ENCODE data around the gene MSRB2. TPM values are rescaled to one million over a fixed set of nuclear protein-coding genes. Genes with fewer than 3 reads are reported as not detected.

Gene MSRB2
- total RNA-seq = 100 to 1,000 TPM; 112 to 137 (median 118) TPM
- polyA plus RNA-seq = 113 TPM
- long read RNA-seq, donor 1, transcript MSRB2-201 (5 exons, 1,803 nt) = major isoform, 157 of 174 reads
- long read RNA-seq, donor 1, partial matches to known transcripts = 5 of 174 reads
- long read RNA-seq, donor 1, other reads (novel, unspliced or antisense) = 12 of 174 reads
- long read RNA-seq, donor 2, transcript MSRB2-201 (5 exons, 1,803 nt) = major isoform, 116 of 120 reads
- long read RNA-seq, donor 2, partial matches to known transcripts = 1 of 120 reads
- long read RNA-seq, donor 2, other reads (novel, unspliced or antisense) = 3 of 120 reads
- long read RNA-seq, donor 3, transcript MSRB2-201 (5 exons, 1,803 nt) = major isoform, 7 of 10 reads
- long read RNA-seq, donor 3, partial matches to known transcripts = 1 of 10 reads
- long read RNA-seq, donor 3, other reads (novel, unspliced or antisense) = 1 of 10 reads
- long read RNA-seq, donor 4, transcript MSRB2-201 (5 exons, 1,803 nt) = major isoform, 56 of 64 reads
- long read RNA-seq, donor 4, partial matches to known transcripts = 2 of 64 reads
- long read RNA-seq, donor 4, other reads (novel, unspliced or antisense) = 5 of 64 reads

GRCh38 chr10:23095404-23095965 is at the start of gene MSRB2:
TSS of gene MSRB2 (plus strand) at chr10:23095579. CDS start at chr10:23095609, 30 bp downstream.
- WGBS = under 1% methylated on average over 50 of the region's 50 CpGs
- no peaks in the 10 kb centered on the region for H3K9me3 ChIP-seq (ENCODE audit: control insufficient read depth, low read length)
- intact Hi-C loops (cut with DNase I) = no loop called here

GRCh38 chr10:23046027-23046426 is 49.4 kb upstream of the MSRB2 start:
- no peaks in the 10 kb centered on the region for H3K9me3 ChIP-seq (ENCODE audit: control insufficient read depth, low read length)
- ATAC-seq = no peak
- no peaks in the 10 kb centered on the region for H3K27me3 ChIP-seq (ENCODE audit: control insufficient read depth, insufficient read depth)
- no peaks in the 10 kb centered on the region for H3K4me1 ChIP-seq (ENCODE audit: control insufficient read depth, insufficient read depth, low read length)
- WGBS = 34% methylated on average over 4 of the region's 4 CpGs
- DNase-seq = no peak
- intact Hi-C loops (cut with DNase I) = no loop called here
- H3K4me3 ChIP-seq (ENCODE audit: low read length) = no peak overlapping the region
- no peak overlapping the region for H3K27ac ChIP-seq (ENCODE audit: low read length)

More at GRCh38 chr10:23095404-23095965, at the start of gene MSRB2:
- DNase-seq = peak; percentile 95 to 97 (median 97)
- Histone ChIP-seq H3K4me3 (ENCODE audit: low read length) (peak within 1 kb of the TSS; percentile 99), H3K4me1 (ENCODE audit: control insufficient read depth, insufficient read depth, low read length) (peaks cover 4% of the 10 kb centered on the region), H3K27ac (ENCODE audit: low read length) (peak within 1 kb of the TSS; percentile 88), H3K27me3 (ENCODE audit: control insufficient read depth, insufficient read depth) (no peaks in the 10 kb centered on the region)
- peak; percentile 92 to 95 for ATAC-seq

- ATAC-seq (peak; percentile 36 to 73), DNase-seq (no peak)
- H3K27me3 ChIP-seq (ENCODE audit: control insufficient read depth, insufficient read depth) = no peaks in the 10 kb centered on the region
- H3K27ac ChIP-seq (ENCODE audit: low read length) = peak overlapping the region; percentile 67
- no peak overlapping the region for H3K4me3 ChIP-seq (ENCODE audit: low read length)
- 46% methylated on average over 9 of the region's 9 CpGs for WGBS
- no peaks in the 10 kb centered on the region for H3K4me1 ChIP-seq (ENCODE audit: control insufficient read depth, insufficient read depth, low read length)
- intact Hi-C loops (cut with DNase I) = no loop called here
- no peaks in the 10 kb centered on the region for H3K9me3 ChIP-seq (ENCODE audit: control insufficient read depth, low read length)
These were observed 48.0 kb upstream of the MSRB2 start for GRCh38 chr10:23047201-23048050.

- no peak for ATAC-seq
- no peak overlapping the region for H3K27ac ChIP-seq (ENCODE audit: low read length)
- no peaks in the 10 kb centered on the region for H3K27me3 ChIP-seq (ENCODE audit: control insufficient read depth, insufficient read depth)
- DNase-seq = no peak
- no peaks in the 10 kb centered on the region for H3K9me3 ChIP-seq (ENCODE audit: control insufficient read depth, low read length)
- 95% methylated on average over 4 of the region's 4 CpGs for WGBS
- intact Hi-C loops (cut with DNase I) = no loop called here
- no peaks in the 10 kb centered on the region for H3K4me1 ChIP-seq (ENCODE audit: control insufficient read depth, insufficient read depth, low read length)
- H3K4me3 ChIP-seq (ENCODE audit: low read length) = no peak overlapping the region
These were observed 47.2 kb upstream of the MSRB2 start for GRCh38 chr10:23048191-23048590.

- no peaks in the 10 kb centered on the region for H3K4me1 ChIP-seq (ENCODE audit: control insufficient read depth, insufficient read depth, low read length)
- no peak for ATAC-seq
- no peak overlapping the region for H3K27ac ChIP-seq (ENCODE audit: low read length)
- no peak overlapping the region for H3K4me3 ChIP-seq (ENCODE audit: low read length)
- no peak for DNase-seq
- no peaks in the 10 kb centered on the region for H3K9me3 ChIP-seq (ENCODE audit: control insufficient read depth, low read length)
- intact Hi-C loops (cut with DNase I) = no loop called here
- H3K27me3 ChIP-seq (ENCODE audit: control insufficient read depth, insufficient read depth) = no peaks in the 10 kb centered on the region
- WGBS = 90% methylated on average over 3 of the region's 3 CpGs
These were observed 44.1 kb upstream of the MSRB2 start for GRCh38 chr10:23051278-23051677.

- ATAC-seq (no peak), DNase-seq (no peak)
- intact Hi-C loops (cut with DNase I) = no loop called here
These were observed 43.5 kb upstream of the MSRB2 start for GRCh38 chr10:23051855-23052331.

GRCh38 chr10:23053036-23053435 is 42.3 kb upstream of the MSRB2 start:
- no peak for DNase-seq
- Histone ChIP-seq H3K27ac (ENCODE audit: low read length) (no peak overlapping the region), H3K4me3 (ENCODE audit: low read length) (no peak overlapping the region), H3K9me3 (ENCODE audit: control insufficient read depth, low read length) (no peaks in the 10 kb centered on the region), H3K27me3 (ENCODE audit: control insufficient read depth, insufficient read depth) (no peaks in the 10 kb centered on the region), H3K4me1 (ENCODE audit: control insufficient read depth, insufficient read depth, low read length) (no peaks in the 10 kb centered on the region)
- WGBS = 26% methylated on average over 1 of the region's 1 CpG
- peak in 1 of 2 donors; percentile 36 for ATAC-seq
- intact Hi-C loops (cut with DNase I) = no loop called here

More at GRCh38 chr10:23051855-23052331, 43.5 kb upstream of the MSRB2 start:
- no peaks in the 10 kb centered on the region for H3K9me3 ChIP-seq (ENCODE audit: control insufficient read depth, low read length)
- H3K27ac ChIP-seq (ENCODE audit: low read length) = no peak overlapping the region
- H3K4me3 ChIP-seq (ENCODE audit: low read length) = no peak overlapping the region
- WGBS = 81% methylated on average over 5 of the region's 5 CpGs
- no peaks in the 10 kb centered on the region for H3K4me1 ChIP-seq (ENCODE audit: control insufficient read depth, insufficient read depth, low read length)
- no peaks in the 10 kb centered on the region for H3K27me3 ChIP-seq (ENCODE audit: control insufficient read depth, insufficient read depth)

GRCh38 chr10:23055424-23056185 is 39.8 kb upstream of the MSRB2 start:
- Histone ChIP-seq H3K27me3 (ENCODE audit: control insufficient read depth, insufficient read depth) (no peaks in the 10 kb centered on the region), H3K9me3 (ENCODE audit: control insufficient read depth, low read length) (no peaks in the 10 kb centered on the region), H3K4me3 (ENCODE audit: low read length) (no peak overlapping the region), H3K4me1 (ENCODE audit: control insufficient read depth, insufficient read depth, low read length) (no peaks in the 10 kb centered on the region), H3K27ac (ENCODE audit: low read length) (no peak overlapping the region)
- WGBS = 53% methylated on average over 7 of the region's 7 CpGs
- DNase-seq (no peak), ATAC-seq (no peak)
- intact Hi-C loops (cut with DNase I) = no loop called here

GRCh38 chr10:23056186-23056579 is 39.2 kb upstream of the MSRB2 start:
- WGBS = 74% methylated on average over 3 of the region's 3 CpGs
- ATAC-seq (no peak), DNase-seq (no peak)
- Histone ChIP-seq H3K4me1 (ENCODE audit: control insufficient read depth, insufficient read depth, low read length) (no peaks in the 10 kb centered on the region), H3K4me3 (ENCODE audit: low read length) (no peak overlapping the region), H3K27ac (ENCODE audit: low read length) (no peak overlapping the region), H3K9me3 (ENCODE audit: control insufficient read depth, low read length) (no peaks in the 10 kb centered on the region), H3K27me3 (ENCODE audit: control insufficient read depth, insufficient read depth) (no peaks in the 10 kb centered on the region)
- intact Hi-C loops (cut with DNase I) = no loop called here

GRCh38 chr10:23058366-23058765 is 37.0 kb upstream of the MSRB2 start:
- Histone ChIP-seq H3K4me3 (ENCODE audit: low read length) (no peak overlapping the region), H3K9me3 (ENCODE audit: control insufficient read depth, low read length) (no peaks in the 10 kb centered on the region), H3K4me1 (ENCODE audit: control insufficient read depth, insufficient read depth, low read length) (no peaks in the 10 kb centered on the region), H3K27me3 (ENCODE audit: control insufficient read depth, insufficient read depth) (no peaks in the 10 kb centered on the region), H3K27ac (ENCODE audit: low read length) (no peak overlapping the region)
- DNase-seq (no peak), ATAC-seq (no peak)
- intact Hi-C loops (cut with DNase I) = no loop called here
- 72% methylated on average over 3 of the region's 3 CpGs for WGBS

Measured in right cardiac atrium (tissue), 5 donors.